HL-60/S4 treated with phorbol 12-myristate 13-acetate at 8.2 ng/mL for 4 days and 3 days (cell line): ENCODE data around the gene RNF208.

Source experiments
- in situ Hi-C: fragments of 300-500 bp; cut with MboI; formaldehyde crosslinking; loops from 2 replicates; pipeline ENCODE4 v1.15.0; 2022; ENCODE audit warnings: low sequenced_read_pairs

Gene RNF208

GRCh38 chr9:137178939-137179630, 43.0 kb downstream of the RNF208 start:
- in situ Hi-C loops, result no loop called here

- in situ Hi-C loops, result no loop called here
Observed at GRCh38 chr9:137178201-137178938, 43.7 kb downstream of the RNF208 start.

GRCh38 chr9:137176302-137177182, 45.5 kb downstream of the RNF208 start:
- in situ Hi-C loops, result no loop called here

- in situ Hi-C loops, result no loop called here
Observed at GRCh38 chr9:137175345-137175961, 46.6 kb downstream of the RNF208 start.

GRCh38 chr9:137174722-137175293, 47.2 kb downstream of the RNF208 start:
- in situ Hi-C loops, result no loop called here

- in situ Hi-C loops, result no loop called here
Observed at GRCh38 chr9:137173796-137174664, 48.0 kb downstream of the RNF208 start.

- in situ Hi-C loops, result no loop called here
Observed at GRCh38 chr9:137172901-137173795, 48.9 kb downstream of the RNF208 start.

GRCh38 chr9:137171149-137171900, 50.7 kb downstream of the RNF208 start:
- in situ Hi-C loops, result no loop called here

GRCh38 chr9:137170486-137171148, 51.4 kb downstream of the RNF208 start:
- in situ Hi-C loops, result no loop called here
